ENCODE data around the gene PARP16. TPM values are rescaled to one million over a fixed set of nuclear protein-coding genes. Genes with fewer than 3 reads are reported as not detected.

The PARP16 gene
- total and polyA plus RNA-seq, 2 donors (not counting 1 experiment from before 2014, with no cell fraction given): 3.6 to 4.9 TPM

DNA sequence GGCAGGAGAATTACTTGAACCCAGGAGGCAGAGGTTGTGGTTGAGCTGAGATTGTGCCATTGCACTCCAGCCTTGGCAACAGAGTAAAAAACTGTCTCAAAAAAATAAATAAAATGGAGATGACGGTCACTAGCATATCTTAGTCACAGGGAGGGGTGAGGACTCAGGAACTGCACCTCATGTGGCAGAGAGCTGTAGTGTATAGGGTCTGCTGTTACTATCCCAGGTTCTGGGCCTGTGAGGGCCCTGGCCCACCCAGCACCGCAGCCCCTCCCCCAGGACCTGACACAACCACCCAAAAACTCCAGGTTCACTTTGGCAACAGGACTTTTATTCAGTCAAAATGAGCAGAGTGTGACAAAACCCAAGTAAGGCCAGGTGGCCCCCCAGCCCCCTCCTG is 40.1 kb upstream of the PARP16 start:
- DNase-seq (ENCODE audit: low read depth in 2 of 2): no peak
- Histone ChIP-seq H3K4me3 (replicated peaks in 1 of 4; ENCODE audit: control extremely low read depth in 1 of 4, insufficient read depth in 1 of 4, low read depth in 3 of 4, low read length in 4 of 4) (no peak overlapping the region), H3K9ac (ENCODE audit: insufficient read depth, low read length) (no peak overlapping the region), H2AFZ (ENCODE audit: low read length) (no peak overlapping the region), H3K27me3 (ENCODE audit: control insufficient read depth, insufficient read depth, low read length) (no peaks in the 10 kb centered on the region), H3K9me3 (ENCODE audit: control insufficient read depth, insufficient read depth, low read depth, low read length) (no peaks in the 10 kb centered on the region), H4K20me1 (ENCODE audit: control insufficient read depth, extremely low read depth, insufficient read depth, low read length) (no peaks in the 10 kb centered on the region), H3K27ac (ENCODE audit: insufficient read depth, low read length) (no peak overlapping the region), H3K4me1 (ENCODE audit: control insufficient read depth, extremely low read depth, insufficient read depth, low read length) (no peaks in the 10 kb centered on the region), H3K36me3 (ENCODE audit: control insufficient read depth, insufficient read depth, low read length) (no peaks in the 10 kb centered on the region), H3K79me2 (ENCODE audit: control insufficient read depth, insufficient read depth, low read length) (no peaks in the 10 kb centered on the region), H3K4me2 (ENCODE audit: extremely low read depth, insufficient read depth, low read length) (no peak overlapping the region)
- TF ChIP-seq, protein P1, sequence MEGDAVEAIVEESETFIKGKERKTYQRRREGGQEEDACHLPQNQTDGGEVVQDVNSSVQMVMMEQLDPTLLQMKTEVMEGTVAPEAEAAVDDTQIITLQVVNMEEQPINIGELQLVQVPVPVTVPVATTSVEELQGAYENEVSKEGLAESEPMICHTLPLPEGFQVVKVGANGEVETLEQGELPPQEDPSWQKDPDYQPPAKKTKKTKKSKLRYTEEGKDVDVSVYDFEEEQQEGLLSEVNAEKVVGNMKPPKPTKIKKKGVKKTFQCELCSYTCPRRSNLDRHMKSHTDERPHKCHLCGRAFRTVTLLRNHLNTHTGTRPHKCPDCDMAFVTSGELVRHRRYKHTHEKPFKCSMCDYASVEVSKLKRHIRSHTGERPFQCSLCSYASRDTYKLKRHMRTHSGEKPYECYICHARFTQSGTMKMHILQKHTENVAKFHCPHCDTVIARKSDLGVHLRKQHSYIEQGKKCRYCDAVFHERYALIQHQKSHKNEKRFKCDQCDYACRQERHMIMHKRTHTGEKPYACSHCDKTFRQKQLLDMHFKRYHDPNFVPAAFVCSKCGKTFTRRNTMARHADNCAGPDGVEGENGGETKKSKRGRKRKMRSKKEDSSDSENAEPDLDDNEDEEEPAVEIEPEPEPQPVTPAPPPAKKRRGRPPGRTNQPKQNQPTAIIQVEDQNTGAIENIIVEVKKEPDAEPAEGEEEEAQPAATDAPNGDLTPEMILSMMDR (conservative IDR thresholded peaks at IDR 0.05 in 1 of 2, IDR thresholded peaks at IDR 0.05 in 1 of 2; ENCODE audit: low read depth in 1 of 2, low read length in 2 of 2): no peak
- TF ChIP-seq EZH2 (IDR thresholded peaks at IDR 0.05; ENCODE audit: low read length, missing control alignments): no peak

DNA sequence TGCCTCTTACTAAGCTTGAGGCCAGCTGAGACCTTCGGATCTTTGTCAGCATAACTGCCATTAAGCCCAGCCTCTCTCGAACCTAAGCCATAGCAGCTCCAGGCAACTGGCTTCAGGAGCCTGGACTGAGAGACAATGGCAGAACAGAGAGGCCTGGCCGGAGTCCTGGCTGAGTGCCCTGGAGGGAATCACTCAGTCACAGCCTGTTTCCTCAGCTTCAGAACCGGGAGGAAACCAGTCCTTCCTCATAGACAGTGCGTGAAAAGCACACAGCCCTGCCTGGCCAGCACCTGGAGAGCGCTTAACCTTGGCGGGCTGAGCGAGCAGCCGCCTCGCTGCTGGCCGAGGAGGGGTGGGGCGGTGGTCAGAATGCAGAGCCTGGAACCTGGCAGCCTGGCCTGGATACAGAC is 39.4 kb upstream of the PARP16 start:
- Histone ChIP-seq H2AFZ (ENCODE audit: low read length) (no peak overlapping the region), H3K27ac (ENCODE audit: insufficient read depth, low read length) (no peak overlapping the region), H3K9ac (ENCODE audit: insufficient read depth, low read length) (no peak overlapping the region), H4K20me1 (ENCODE audit: control insufficient read depth, extremely low read depth, insufficient read depth, low read length) (no peaks in the 10 kb centered on the region), H3K9me3 (ENCODE audit: control insufficient read depth, insufficient read depth, low read depth, low read length) (no peaks in the 10 kb centered on the region), H3K36me3 (ENCODE audit: control insufficient read depth, insufficient read depth, low read length) (no peaks in the 10 kb centered on the region), H3K4me3 (replicated peaks in 1 of 4; ENCODE audit: control extremely low read depth in 1 of 4, insufficient read depth in 1 of 4, low read depth in 3 of 4, low read length in 4 of 4) (no peak overlapping the region), H3K4me2 (ENCODE audit: extremely low read depth, insufficient read depth, low read length) (no peak overlapping the region), H3K4me1 (ENCODE audit: control insufficient read depth, extremely low read depth, insufficient read depth, low read length) (no peaks in the 10 kb centered on the region), H3K27me3 (ENCODE audit: control insufficient read depth, insufficient read depth, low read length) (peaks cover 2% of the 10 kb centered on the region), H3K79me2 (ENCODE audit: control insufficient read depth, insufficient read depth, low read length) (no peaks in the 10 kb centered on the region)
- peak in 1 of 2 donors; percentile 14 for DNase-seq (ENCODE audit: low read depth in 2 of 2)
- TF ChIP-seq, protein P1 (conservative IDR thresholded peaks at IDR 0.05 in 1 of 2, IDR thresholded peaks at IDR 0.05 in 1 of 2; ENCODE audit: low read depth in 1 of 2, low read length in 2 of 2): no peak
- no peak for TF ChIP-seq EZH2 (IDR thresholded peaks at IDR 0.05; ENCODE audit: low read length, missing control alignments)

DNA sequence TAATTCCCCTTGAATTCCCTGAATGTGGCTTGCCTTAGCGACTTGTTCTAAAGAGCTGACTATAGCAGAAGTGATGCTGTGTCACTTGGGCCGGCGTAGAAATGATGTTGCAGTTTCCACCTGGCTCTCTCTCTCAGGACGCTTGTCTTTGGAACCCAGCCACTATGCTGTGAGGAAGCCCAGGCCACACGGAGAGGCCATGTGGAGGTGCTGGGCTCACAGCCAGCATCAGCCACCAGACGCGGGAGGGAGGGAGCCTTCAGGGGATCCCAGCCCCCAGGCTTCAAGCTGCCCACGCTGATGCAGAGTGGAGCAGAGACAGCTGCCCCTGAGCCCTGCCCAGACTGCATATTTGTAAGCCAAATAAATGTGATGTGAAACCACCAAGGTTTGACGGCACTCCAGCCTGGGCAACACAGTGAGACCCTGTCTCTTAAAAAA is 36.4 kb upstream of the PARP16 start:
- TF ChIP-seq, protein P1 (conservative IDR thresholded peaks at IDR 0.05 in 1 of 2, IDR thresholded peaks at IDR 0.05 in 1 of 2; ENCODE audit: low read depth in 1 of 2, low read length in 2 of 2): no peak
- TF ChIP-seq EZH2 (IDR thresholded peaks at IDR 0.05; ENCODE audit: low read length, missing control alignments): no peak
- no peak overlapping the region for H2AFZ ChIP-seq (ENCODE audit: low read length)
- H4K20me1 ChIP-seq (ENCODE audit: control insufficient read depth, extremely low read depth, insufficient read depth, low read length): no peaks in the 10 kb centered on the region
- H3K27ac ChIP-seq (ENCODE audit: insufficient read depth, low read length): no peak overlapping the region
- no peaks in the 10 kb centered on the region for H3K4me1 ChIP-seq (ENCODE audit: control insufficient read depth, extremely low read depth, insufficient read depth, low read length)
- H3K4me2 ChIP-seq (ENCODE audit: extremely low read depth, insufficient read depth, low read length): no peak overlapping the region
- H3K4me3 ChIP-seq (replicated peaks in 1 of 4; ENCODE audit: control extremely low read depth in 1 of 4, insufficient read depth in 1 of 4, low read depth in 3 of 4, low read length in 4 of 4): no peak overlapping the region
- no peaks in the 10 kb centered on the region for H3K79me2 ChIP-seq (ENCODE audit: control insufficient read depth, insufficient read depth, low read length)
- peak; percentile 32 to 47 for DNase-seq (ENCODE audit: low read depth in 2 of 2)
- H3K9ac ChIP-seq (ENCODE audit: insufficient read depth, low read length): no peak overlapping the region
- H3K36me3 ChIP-seq (ENCODE audit: control insufficient read depth, insufficient read depth, low read length): no peaks in the 10 kb centered on the region
- H3K27me3 ChIP-seq (ENCODE audit: control insufficient read depth, insufficient read depth, low read length): peaks cover 2% of the 10 kb centered on the region
- H3K9me3 ChIP-seq (ENCODE audit: control insufficient read depth, insufficient read depth, low read depth, low read length): no peaks in the 10 kb centered on the region

All from fibroblast of lung (primary cell).